ENCODE results near the gene PDE5A.
A peak's percentile ranks its signal among the peaks of the same experiment; 100 is the strongest.

DNA sequence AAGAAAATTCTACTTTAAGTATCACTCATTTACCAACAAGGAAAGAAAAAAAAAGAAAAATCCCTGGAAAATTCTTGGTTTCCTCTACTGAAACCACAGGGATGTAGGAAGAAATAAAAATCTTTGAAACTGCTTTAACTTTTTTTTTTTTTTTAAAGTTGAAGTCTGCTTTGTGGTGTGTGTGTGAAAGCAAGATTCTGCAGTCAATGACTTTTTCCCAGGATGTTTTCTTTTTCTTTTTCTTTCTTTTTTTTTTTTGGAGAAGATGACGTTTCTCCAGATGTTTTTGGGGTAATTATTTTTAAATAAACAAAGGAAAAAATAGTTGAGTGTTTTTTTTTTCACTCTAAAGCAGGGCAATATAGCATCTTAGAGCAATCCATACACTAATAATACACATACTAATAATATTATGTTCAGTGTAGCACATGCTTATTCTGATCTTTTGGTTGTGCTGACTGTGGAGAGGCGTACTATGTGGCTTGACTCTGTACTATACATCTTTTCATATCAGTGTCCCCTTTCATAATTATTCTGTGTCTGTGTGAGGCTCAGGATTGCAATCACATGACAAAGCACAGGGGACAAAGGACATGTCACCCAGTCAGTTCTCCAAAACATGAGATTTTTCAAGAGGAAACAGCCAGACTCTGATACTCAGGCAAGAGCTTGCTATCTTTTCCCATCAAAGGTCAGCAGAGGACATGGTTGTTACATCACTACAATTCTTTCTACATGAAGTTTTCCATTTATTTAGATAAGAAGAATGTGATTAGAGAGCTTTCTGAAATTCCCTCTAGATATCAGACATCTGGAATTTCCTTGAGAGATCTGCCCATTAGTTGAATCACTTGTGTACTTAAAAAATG lies 111.0 kb downstream of the PDE5A start:
- TF ChIP-seq, protein P1, sequence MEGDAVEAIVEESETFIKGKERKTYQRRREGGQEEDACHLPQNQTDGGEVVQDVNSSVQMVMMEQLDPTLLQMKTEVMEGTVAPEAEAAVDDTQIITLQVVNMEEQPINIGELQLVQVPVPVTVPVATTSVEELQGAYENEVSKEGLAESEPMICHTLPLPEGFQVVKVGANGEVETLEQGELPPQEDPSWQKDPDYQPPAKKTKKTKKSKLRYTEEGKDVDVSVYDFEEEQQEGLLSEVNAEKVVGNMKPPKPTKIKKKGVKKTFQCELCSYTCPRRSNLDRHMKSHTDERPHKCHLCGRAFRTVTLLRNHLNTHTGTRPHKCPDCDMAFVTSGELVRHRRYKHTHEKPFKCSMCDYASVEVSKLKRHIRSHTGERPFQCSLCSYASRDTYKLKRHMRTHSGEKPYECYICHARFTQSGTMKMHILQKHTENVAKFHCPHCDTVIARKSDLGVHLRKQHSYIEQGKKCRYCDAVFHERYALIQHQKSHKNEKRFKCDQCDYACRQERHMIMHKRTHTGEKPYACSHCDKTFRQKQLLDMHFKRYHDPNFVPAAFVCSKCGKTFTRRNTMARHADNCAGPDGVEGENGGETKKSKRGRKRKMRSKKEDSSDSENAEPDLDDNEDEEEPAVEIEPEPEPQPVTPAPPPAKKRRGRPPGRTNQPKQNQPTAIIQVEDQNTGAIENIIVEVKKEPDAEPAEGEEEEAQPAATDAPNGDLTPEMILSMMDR (IDR thresholded peaks at IDR 0.05) = no peak
- TF ChIP-seq POLR2AphosphoS5 (IDR thresholded peaks at IDR 0.05; ENCODE audit: low read depth, low read length) = peak; percentile 25; the same call in 1 of the 2 replicates
- no peak for TF ChIP-seq FOXJ3 (CRISPR knock-in tag; IDR thresholded peaks at IDR 0.05)
- TF ChIP-seq TAF1 (IDR thresholded peaks at IDR 0.05; ENCODE audit: borderline replicate concordance, low read depth, low read length) = no peak
- TF ChIP-seq JUND (IDR thresholded peaks at IDR 0.05) = peak; percentile 80
- TF ChIP-seq RAD21 (IDR thresholded peaks at IDR 0.05; ENCODE audit: low read length) = no peak
- TF ChIP-seq TEAD4 (IDR thresholded peaks at IDR 0.05; ENCODE audit: borderline replicate concordance, insufficient read depth) = peak; percentile 88
- TF ChIP-seq EP300 (IDR thresholded peaks at IDR 0.05; ENCODE audit: borderline replicate concordance in 1 of 2, low read depth in 1 of 2, low read length in 1 of 2) = peak; percentile 36 to 95; a peak in 3 of 4 replicates
- TF ChIP-seq YY1 (IDR thresholded peaks at IDR 0.05; ENCODE audit: low read depth) = 0 out of 2 replicates have a peak, but pooled peaks have one; percentile 16

Data from SK-N-SH (cell line).